Kidney epithelial cell (primary cell): ENCODE data around the gene DIO2. TPM values are rescaled to one million over a fixed set of nuclear protein-coding genes. Genes with fewer than 3 reads are reported as not detected.

Source experiments
- DNase-seq: peaks from one replicate; pipeline ENCODE4 v3.0.0-alpha.2; 2010; ENCODE audit warnings: low read depth
- H3K27me3 ChIP-seq: 2 replicates; pipeline ENCODE4 v1.6.0; 2011; ENCODE audit warnings: low read length; ENCODE audit not compliant: control insufficient read depth, insufficient read depth
- H3K36me3 ChIP-seq: 2 replicates; pipeline ENCODE4 v1.5.1; 2011; ENCODE audit warnings: low read length; ENCODE audit not compliant: control insufficient read depth, insufficient read depth
- H3K4me3 ChIP-seq: 2 replicates; pipeline ENCODE4 v1.5.1; 2011; ENCODE audit warnings: low read depth, mild to moderate bottlenecking, control low read depth, low read length
- total RNA-seq: library from RNA; depleted of rRNA; stranded (reverse); fragments of >200 nt; gene quantifications from 2 replicates; pipeline ENCODE4 v1.2.3, GENCODE V29; 2015
- TF ChIP-seq, protein P1 (sequence below): IDR thresholded peaks from 2 replicates; pipeline ENCODE4 v1.5.1; 2011; ENCODE audit warnings: mild to moderate bottlenecking, moderate library complexity, low read length, control low read depth, inconsistent platforms; ENCODE audit not compliant: insufficient read depth, poor library complexity, severe bottlenecking

DIO2 gene
- total RNA-seq, 1 donor from 2014 or later = not detected

DNA sequence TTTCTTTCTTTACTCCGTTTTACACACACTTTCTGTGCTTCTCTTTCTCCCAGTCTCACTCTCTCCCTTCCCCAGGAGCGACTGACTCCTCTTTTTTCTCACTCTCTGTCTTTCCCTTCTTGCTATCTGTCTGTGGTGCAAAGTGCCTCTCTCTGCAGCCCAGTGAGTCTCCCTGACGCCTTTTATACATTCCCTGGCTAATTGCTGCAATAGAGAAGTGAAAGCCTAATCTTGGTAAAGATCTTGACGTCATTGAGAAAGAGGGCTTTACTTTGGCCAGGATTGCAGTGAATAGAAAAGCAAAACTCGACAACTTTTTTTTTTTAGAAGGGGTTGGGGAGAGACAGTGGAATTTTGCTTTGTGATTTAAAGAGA is 706 bp upstream of the DIO2 start:
- TF ChIP-seq, protein P1, sequence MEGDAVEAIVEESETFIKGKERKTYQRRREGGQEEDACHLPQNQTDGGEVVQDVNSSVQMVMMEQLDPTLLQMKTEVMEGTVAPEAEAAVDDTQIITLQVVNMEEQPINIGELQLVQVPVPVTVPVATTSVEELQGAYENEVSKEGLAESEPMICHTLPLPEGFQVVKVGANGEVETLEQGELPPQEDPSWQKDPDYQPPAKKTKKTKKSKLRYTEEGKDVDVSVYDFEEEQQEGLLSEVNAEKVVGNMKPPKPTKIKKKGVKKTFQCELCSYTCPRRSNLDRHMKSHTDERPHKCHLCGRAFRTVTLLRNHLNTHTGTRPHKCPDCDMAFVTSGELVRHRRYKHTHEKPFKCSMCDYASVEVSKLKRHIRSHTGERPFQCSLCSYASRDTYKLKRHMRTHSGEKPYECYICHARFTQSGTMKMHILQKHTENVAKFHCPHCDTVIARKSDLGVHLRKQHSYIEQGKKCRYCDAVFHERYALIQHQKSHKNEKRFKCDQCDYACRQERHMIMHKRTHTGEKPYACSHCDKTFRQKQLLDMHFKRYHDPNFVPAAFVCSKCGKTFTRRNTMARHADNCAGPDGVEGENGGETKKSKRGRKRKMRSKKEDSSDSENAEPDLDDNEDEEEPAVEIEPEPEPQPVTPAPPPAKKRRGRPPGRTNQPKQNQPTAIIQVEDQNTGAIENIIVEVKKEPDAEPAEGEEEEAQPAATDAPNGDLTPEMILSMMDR = no peak
- Histone ChIP-seq H3K36me3 (no peaks in the 10 kb centered on the region), H3K27me3 (no peaks in the 10 kb centered on the region), H3K4me3 (peak overlapping the region; percentile 3)
- no peak for DNase-seq

DNA sequence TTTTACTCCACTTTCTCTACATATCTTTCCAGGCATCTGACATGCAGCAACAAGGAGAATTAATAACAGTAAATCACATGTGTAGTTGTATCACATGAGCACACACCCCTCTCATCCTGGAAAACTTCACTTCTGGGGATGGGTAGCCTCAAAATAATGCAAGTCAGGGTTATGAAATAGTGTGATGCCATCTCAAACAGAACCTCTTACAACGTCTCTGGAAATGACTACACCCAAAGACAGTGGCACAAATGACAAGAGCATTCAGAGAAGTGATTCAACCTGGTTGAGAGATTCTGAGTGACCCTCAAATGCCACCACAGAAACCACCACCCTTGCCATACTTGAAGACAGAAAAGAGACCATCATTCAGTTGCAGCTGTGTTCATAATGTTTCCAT is 2.8 kb downstream of the DIO2 start:
- no peak for DNase-seq
- TF ChIP-seq, protein P1 = no peak

DNA sequence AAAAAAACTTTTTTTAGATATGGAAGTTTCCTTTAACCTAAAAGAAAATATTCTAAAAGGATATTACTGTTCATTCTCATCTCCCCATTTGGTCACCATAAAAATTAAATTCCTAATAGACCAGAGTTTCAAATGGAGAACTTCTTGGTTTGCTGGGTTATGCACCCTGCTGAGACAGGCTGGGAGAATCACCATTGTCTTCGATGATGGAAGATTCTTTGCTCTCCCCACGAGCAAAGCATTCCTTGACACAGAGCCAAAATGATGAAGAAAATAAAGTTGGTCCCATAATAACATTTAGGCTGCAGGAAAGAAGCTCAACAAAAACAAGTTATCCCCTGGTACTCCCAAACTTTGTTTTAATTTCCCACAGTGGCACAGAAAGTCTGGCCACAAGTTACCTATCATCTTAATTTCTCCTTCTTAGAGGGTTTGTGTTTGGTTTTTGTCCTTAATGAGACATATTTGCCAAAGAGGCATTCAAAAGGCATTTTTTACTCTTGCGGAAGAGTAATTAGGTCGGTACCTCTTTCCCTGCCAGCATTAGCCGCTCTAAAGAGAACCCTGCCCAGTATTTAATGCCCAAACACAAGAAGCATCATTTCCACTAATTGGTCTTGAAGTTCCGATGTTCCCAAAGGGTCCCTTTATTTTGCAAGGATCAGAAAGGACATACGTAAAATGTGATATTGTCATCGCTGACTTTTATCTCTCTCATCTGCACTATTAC is 4.8 kb downstream of the DIO2 start:
- TF ChIP-seq, protein P1 = no peak
- Histone ChIP-seq H3K27me3 (no peaks in the 10 kb centered on the region), H3K4me3 (no peak overlapping the region), H3K36me3 (no peaks in the 10 kb centered on the region)
- no peak for DNase-seq

More for the DNA sequence above, 2.8 kb downstream of the DIO2 start:
- H3K4me3 ChIP-seq = no peak overlapping the region
- no peaks in the 10 kb centered on the region for H3K27me3 ChIP-seq
- H3K36me3 ChIP-seq = no peaks in the 10 kb centered on the region

DNA sequence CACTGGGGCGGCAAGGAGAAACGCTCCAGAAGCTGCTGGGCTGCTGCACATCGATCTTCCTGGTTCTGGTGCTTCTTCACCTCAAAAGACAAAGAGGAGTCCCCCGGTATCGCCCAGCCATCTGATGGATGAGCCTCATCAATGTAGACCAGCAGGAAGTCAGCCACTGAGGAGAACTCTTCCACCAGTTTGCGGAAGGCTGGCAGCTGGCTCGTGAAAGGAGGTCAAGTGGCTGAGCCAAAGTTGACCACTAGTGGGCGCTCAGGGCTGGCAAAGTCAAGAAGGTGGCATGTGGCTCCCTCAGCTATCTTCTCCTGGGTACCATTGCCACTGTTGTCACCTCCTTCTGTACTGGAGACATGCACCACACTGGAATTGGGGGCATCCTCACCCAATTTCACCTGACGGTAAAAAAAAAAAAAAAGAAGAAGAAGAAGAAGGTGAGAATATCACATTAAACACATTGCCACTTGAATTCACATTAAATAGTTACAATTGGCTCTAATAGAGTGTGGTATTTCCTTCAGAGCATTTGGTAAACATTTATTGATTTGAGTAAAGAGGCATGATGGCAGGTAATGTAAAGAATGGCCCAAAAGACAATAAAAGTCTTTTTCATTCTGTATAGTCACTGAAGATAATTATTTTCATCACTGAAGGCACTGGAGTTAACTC is 8.3 kb downstream of the DIO2 start:
- TF ChIP-seq, protein P1 = peak; percentile 33

DNA sequence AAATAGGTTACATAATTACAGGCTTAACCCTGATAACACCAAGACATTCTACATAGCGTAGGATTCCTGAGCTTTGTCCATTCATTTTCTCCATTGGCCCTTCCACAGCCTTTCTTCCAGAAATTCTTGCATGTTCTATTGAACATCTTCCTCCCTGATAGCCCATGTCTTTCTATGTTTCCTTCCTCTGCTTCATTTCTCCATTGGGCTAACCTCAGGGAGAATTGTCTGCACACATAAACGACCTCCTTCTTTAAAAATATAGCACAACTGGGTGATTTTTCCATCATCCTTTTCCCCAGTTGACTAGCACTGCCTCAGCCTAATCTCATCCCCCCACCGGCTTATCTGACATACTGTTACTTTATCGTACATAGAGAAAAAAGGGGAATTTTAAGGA is 11.2 kb downstream of the DIO2 start:
- no peak for DNase-seq
- TF ChIP-seq, protein P1 = no peak
- H3K36me3 ChIP-seq = no peaks in the 10 kb centered on the region
- no peaks in the 10 kb centered on the region for H3K27me3 ChIP-seq
- no peak overlapping the region for H3K4me3 ChIP-seq

More for the DNA sequence above, 8.3 kb downstream of the DIO2 start:
- Histone ChIP-seq H3K36me3 (no peaks in the 10 kb centered on the region), H3K27me3 (no peaks in the 10 kb centered on the region), H3K4me3 (no peak overlapping the region)
- no peak for DNase-seq

DNA sequence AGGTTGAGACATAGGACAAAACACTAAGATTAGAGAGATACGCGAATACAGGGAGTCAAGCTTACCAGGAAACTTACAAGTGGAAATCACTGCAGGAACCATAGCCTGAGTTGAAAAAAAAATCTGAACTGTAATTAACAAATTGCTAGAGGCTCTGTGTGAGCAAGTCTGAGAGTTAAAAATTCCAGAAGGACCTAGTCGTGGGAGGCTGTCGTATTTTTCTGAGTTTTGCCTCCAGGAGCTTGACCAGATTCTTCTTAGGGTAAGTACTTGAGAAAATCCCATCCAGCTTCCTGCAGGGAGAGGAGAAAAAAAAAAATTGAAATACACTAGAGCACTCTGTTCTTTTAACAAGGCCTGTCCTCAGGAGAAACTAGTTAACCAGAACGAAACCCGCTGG is 22.7 kb downstream of the DIO2 start:
- Histone ChIP-seq H3K36me3 (no peaks in the 10 kb centered on the region), H3K4me3 (no peak overlapping the region), H3K27me3 (no peaks in the 10 kb centered on the region)
- DNase-seq = no peak
- TF ChIP-seq, protein P1 = no peak
